Measurements from ENCODE around the gene GPR31.
"Not testable (repeated sequence)": the region's sequence is repeated elsewhere in the genome, so short reads cannot be mapped to it uniquely, and the experiment has no call there.

Gene GPR31

DNA sequence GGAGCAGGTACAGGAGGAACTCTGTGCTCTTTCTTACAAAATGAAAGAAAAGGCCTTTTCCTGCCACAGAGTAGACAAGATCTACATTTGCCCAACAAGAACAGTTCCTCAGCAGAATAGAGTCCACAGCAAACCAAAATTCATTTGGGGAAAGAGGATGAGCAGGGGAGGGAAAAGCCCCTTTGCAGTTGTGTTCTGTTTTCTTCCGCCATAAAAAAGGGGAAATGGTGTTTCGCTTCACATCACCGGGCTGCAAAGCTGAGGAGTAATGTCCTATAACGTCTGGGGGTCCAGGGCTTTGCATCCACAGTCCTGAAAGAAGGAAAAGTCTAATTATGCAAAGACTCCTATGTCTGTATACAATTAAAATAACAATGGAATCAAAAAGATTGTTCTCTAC is at the start of gene GPR31:
TSS of gene GPR31 (minus strand) at position 118 of the 400 bp plus-strand sequence. CDS start 149 bp downstream, outside the sequence.
- H3K4me2 ChIP-seq (ENCODE audit: low read depth, low read length, poor library complexity, severe bottlenecking): no peak within 1 kb of the TSS
- no peaks in the 10 kb centered on the region for H3K36me3 ChIP-seq (ENCODE audit: insufficient read depth, low read length)
- H2AFZ ChIP-seq (ENCODE audit: low read length): no peak within 1 kb of the TSS
- no peaks in the 10 kb centered on the region for H3F3A ChIP-seq (ENCODE audit: low read depth)
- no peak within 1 kb of the TSS for H3K9ac ChIP-seq (ENCODE audit: low read depth, low read length, poor library complexity, severe bottlenecking)
- H3K4me3 ChIP-seq (ENCODE audit: low read length, poor library complexity, severe bottlenecking): no peak within 1 kb of the TSS
- no peaks in the 10 kb centered on the region for H3K27me3 ChIP-seq (ENCODE audit: insufficient read depth, low read length, poor library complexity, severe bottlenecking)
- no peaks in the 10 kb centered on the region for H3K79me2 ChIP-seq (ENCODE audit: insufficient read depth, low read length)
- no peak for TF ChIP-seq CTCF (conservative IDR thresholded peaks at IDR 0.05; ENCODE audit: low read length)
- no peak for TF ChIP-seq EZH2phosphoT487 (IDR thresholded peaks at IDR 0.05; ENCODE audit: borderline replicate concordance)
- H4K20me1 ChIP-seq (ENCODE audit: insufficient read depth, low read length, poor library complexity, severe bottlenecking): no peaks in the 10 kb centered on the region
- H3K9me2 ChIP-seq (replicated peaks; ENCODE audit: low read depth, low read length): no peaks in the 10 kb centered on the region
- no peaks in the 10 kb centered on the region for H3K4me1 ChIP-seq (ENCODE audit: insufficient read depth, low read length, poor library complexity, severe bottlenecking)
- H3K9me3 ChIP-seq (ENCODE audit: insufficient read depth, low read depth, low read length): no peaks in the 10 kb centered on the region

DNA sequence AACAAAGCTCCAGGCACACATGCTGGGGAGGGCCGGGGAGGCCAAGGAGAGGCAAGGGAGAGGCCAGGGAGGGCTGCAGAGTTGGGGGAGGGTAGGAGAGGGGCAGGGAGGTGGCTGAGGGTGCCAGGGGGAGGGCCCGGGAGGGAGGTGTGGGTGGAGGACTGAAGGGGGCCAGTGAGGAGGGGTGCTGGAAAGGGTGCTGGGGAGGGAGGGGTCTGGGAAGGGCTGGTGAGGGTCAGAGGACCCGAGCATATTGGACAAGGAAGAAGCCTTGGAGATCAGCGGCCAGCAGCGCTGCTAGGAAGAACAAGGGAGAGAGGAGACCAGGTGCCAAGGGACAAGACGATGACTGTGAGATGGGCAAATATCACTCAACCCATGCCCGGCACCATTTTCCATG is 49.7 kb upstream of the GPR31 start:
- H3K27me3 ChIP-seq (ENCODE audit: insufficient read depth, low read length, poor library complexity, severe bottlenecking): no peaks in the 10 kb centered on the region
- no peaks in the 10 kb centered on the region for H3K4me1 ChIP-seq (ENCODE audit: insufficient read depth, low read length, poor library complexity, severe bottlenecking)
- H3F3A ChIP-seq (ENCODE audit: low read depth): no peaks in the 10 kb centered on the region
- no peak overlapping the region for H3K9ac ChIP-seq (ENCODE audit: low read depth, low read length, poor library complexity, severe bottlenecking)
- no peak overlapping the region for H3K4me3 ChIP-seq (ENCODE audit: low read length, poor library complexity, severe bottlenecking)
- no peaks in the 10 kb centered on the region for H3K79me2 ChIP-seq (ENCODE audit: insufficient read depth, low read length)
- no peaks in the 10 kb centered on the region for H3K9me2 ChIP-seq (replicated peaks; ENCODE audit: low read depth, low read length)
- H3K36me3 ChIP-seq (ENCODE audit: insufficient read depth, low read length): no peaks in the 10 kb centered on the region
- no peaks in the 10 kb centered on the region for H3K9me3 ChIP-seq (ENCODE audit: insufficient read depth, low read depth, low read length)
- H2AFZ ChIP-seq (ENCODE audit: low read length): no peak overlapping the region
- TF ChIP-seq CTCF (conservative IDR thresholded peaks at IDR 0.05; ENCODE audit: low read length) (no peak), EZH2phosphoT487 (IDR thresholded peaks at IDR 0.05; ENCODE audit: borderline replicate concordance) (no peak)
- H3K4me2 ChIP-seq (ENCODE audit: low read depth, low read length, poor library complexity, severe bottlenecking): no peak overlapping the region
- H4K20me1 ChIP-seq (ENCODE audit: insufficient read depth, low read length, poor library complexity, severe bottlenecking): no peaks in the 10 kb centered on the region

DNA sequence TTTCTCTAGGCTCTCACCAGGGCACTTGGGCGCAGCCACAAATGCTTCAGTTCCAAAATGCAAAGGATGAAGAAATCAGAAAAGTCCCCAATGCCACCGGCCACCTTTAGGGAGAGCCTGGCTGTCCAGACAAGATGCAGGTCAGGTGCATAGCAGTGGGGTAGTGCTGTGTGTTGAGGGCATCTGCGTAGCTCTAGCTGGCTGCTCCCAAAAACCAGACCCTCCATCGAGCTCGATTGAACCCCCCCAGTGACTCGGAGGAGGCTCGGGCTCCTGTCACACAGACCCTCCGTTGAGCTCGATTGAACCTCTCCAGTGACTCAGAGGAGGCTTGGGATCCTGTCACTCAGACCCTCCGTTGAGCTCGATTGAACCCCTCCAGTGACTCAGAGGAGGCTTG is 47.5 kb upstream of the GPR31 start:
- H3K4me1 ChIP-seq (ENCODE audit: insufficient read depth, low read length, poor library complexity, severe bottlenecking); H3K9me2 ChIP-seq (replicated peaks; ENCODE audit: low read depth, low read length); H3K27me3 ChIP-seq (ENCODE audit: insufficient read depth, low read length, poor library complexity, severe bottlenecking); H2AFZ ChIP-seq (ENCODE audit: low read length); H3F3A ChIP-seq (ENCODE audit: low read depth); H3K4me3 ChIP-seq (ENCODE audit: low read length, poor library complexity, severe bottlenecking); H3K4me2 ChIP-seq (ENCODE audit: low read depth, low read length, poor library complexity, severe bottlenecking); H4K20me1 ChIP-seq (ENCODE audit: insufficient read depth, low read length, poor library complexity, severe bottlenecking); H3K79me2 ChIP-seq (ENCODE audit: insufficient read depth, low read length); H3K9ac ChIP-seq (ENCODE audit: low read depth, low read length, poor library complexity, severe bottlenecking); H3K36me3 ChIP-seq (ENCODE audit: insufficient read depth, low read length); H3K9me3 ChIP-seq (ENCODE audit: insufficient read depth, low read depth, low read length): not testable (repeated sequence)

GRCh38 chr6:167204059-167204348 is 46.2 kb upstream of the GPR31 start:
- H3F3A ChIP-seq (ENCODE audit: low read depth); H3K9me2 ChIP-seq (replicated peaks; ENCODE audit: low read depth, low read length); H3K79me2 ChIP-seq (ENCODE audit: insufficient read depth, low read length); H3K9me3 ChIP-seq (ENCODE audit: insufficient read depth, low read depth, low read length); H3K4me1 ChIP-seq (ENCODE audit: insufficient read depth, low read length, poor library complexity, severe bottlenecking); H3K4me2 ChIP-seq (ENCODE audit: low read depth, low read length, poor library complexity, severe bottlenecking); H3K36me3 ChIP-seq (ENCODE audit: insufficient read depth, low read length); H3K9ac ChIP-seq (ENCODE audit: low read depth, low read length, poor library complexity, severe bottlenecking); H4K20me1 ChIP-seq (ENCODE audit: insufficient read depth, low read length, poor library complexity, severe bottlenecking); H3K4me3 ChIP-seq (ENCODE audit: low read length, poor library complexity, severe bottlenecking); H3K27me3 ChIP-seq (ENCODE audit: insufficient read depth, low read length, poor library complexity, severe bottlenecking); H2AFZ ChIP-seq (ENCODE audit: low read length): not testable (repeated sequence)

GRCh38 chr6:167203261-167204058 is 45.7 kb upstream of the GPR31 start:
- H4K20me1 ChIP-seq (ENCODE audit: insufficient read depth, low read length, poor library complexity, severe bottlenecking); H3K9me3 ChIP-seq (ENCODE audit: insufficient read depth, low read depth, low read length); H3K4me3 ChIP-seq (ENCODE audit: low read length, poor library complexity, severe bottlenecking); H3K9me2 ChIP-seq (replicated peaks; ENCODE audit: low read depth, low read length); H3K36me3 ChIP-seq (ENCODE audit: insufficient read depth, low read length); H3K4me1 ChIP-seq (ENCODE audit: insufficient read depth, low read length, poor library complexity, severe bottlenecking); H3K79me2 ChIP-seq (ENCODE audit: insufficient read depth, low read length); H3K27me3 ChIP-seq (ENCODE audit: insufficient read depth, low read length, poor library complexity, severe bottlenecking); H3K9ac ChIP-seq (ENCODE audit: low read depth, low read length, poor library complexity, severe bottlenecking); H3K4me2 ChIP-seq (ENCODE audit: low read depth, low read length, poor library complexity, severe bottlenecking); H3F3A ChIP-seq (ENCODE audit: low read depth); H2AFZ ChIP-seq (ENCODE audit: low read length): not testable (repeated sequence)

GRCh38 chr6:167202613-167203012 is 44.8 kb upstream of the GPR31 start:
- H3K9me3 ChIP-seq (ENCODE audit: insufficient read depth, low read depth, low read length); H3K4me1 ChIP-seq (ENCODE audit: insufficient read depth, low read length, poor library complexity, severe bottlenecking); H3K4me3 ChIP-seq (ENCODE audit: low read length, poor library complexity, severe bottlenecking): not testable (repeated sequence)

More at GRCh38 chr6:167202613-167203012, 44.8 kb upstream of the GPR31 start:
- H2AFZ ChIP-seq (ENCODE audit: low read length); H3K9ac ChIP-seq (ENCODE audit: low read depth, low read length, poor library complexity, severe bottlenecking); H3K36me3 ChIP-seq (ENCODE audit: insufficient read depth, low read length); H3F3A ChIP-seq (ENCODE audit: low read depth); H3K9me2 ChIP-seq (replicated peaks; ENCODE audit: low read depth, low read length); H4K20me1 ChIP-seq (ENCODE audit: insufficient read depth, low read length, poor library complexity, severe bottlenecking); H3K4me2 ChIP-seq (ENCODE audit: low read depth, low read length, poor library complexity, severe bottlenecking); H3K27me3 ChIP-seq (ENCODE audit: insufficient read depth, low read length, poor library complexity, severe bottlenecking); H3K79me2 ChIP-seq (ENCODE audit: insufficient read depth, low read length): not testable (repeated sequence)

Data from Loucy (cell line).